Psoas muscle (tissue), 8 donors: ENCODE results near the gene CERS1. TPM values are rescaled to one million over a fixed set of nuclear protein-coding genes. Genes with fewer than 3 reads are reported as not detected.
A peak's percentile ranks its signal among the peaks of the same experiment; 100 is the strongest.

ENCODE experiments used
- ATAC-seq, 4 donors: fragments of 200-7000 bp; cut with Tn5 transposase; one replicate each; pipeline ENCODE4 v1.9.1; 2020; ENCODE audit warnings: moderate library complexity in 3 of 4, mild to moderate bottlenecking in 2 of 4
- DNase-seq, 2 donors: peaks; one replicate each; pipeline ENCODE4 v3.0.0-alpha.2; 2020
- H3K27ac ChIP-seq: fragments of 200-600 bp; one replicate; pipeline ENCODE4 v1.8.0; 2022
- H3K27me3 ChIP-seq, 3 donors: fragments of 200-600 bp in 1 of 3; one replicate each; pipeline versions ENCODE4 v1.6.1 to v1.8.0; 2013 to 2022; ENCODE audit warnings: low read length in 2 of 3, mild to moderate bottlenecking in 2 of 3, moderate library complexity in 1 of 3; ENCODE audit not compliant: insufficient read depth in 3 of 3
- H3K36me3 ChIP-seq, 2 donors: fragments of 200-600 bp in 1 of 2; one replicate each; pipeline versions ENCODE4 v1.6.1 to v1.8.0; 2013 to 2022; ENCODE audit warnings: low read depth in 1 of 2, mild to moderate bottlenecking in 1 of 2, moderate library complexity in 1 of 2; ENCODE audit not compliant: insufficient read depth in 1 of 2
- H3K4me1 ChIP-seq: fragments of 200-600 bp; one replicate; pipeline ENCODE4 v1.8.0; 2022
- H3K4me3 ChIP-seq: fragments of 200-600 bp; one replicate; pipeline ENCODE4 v1.8.0; 2022; ENCODE audit warnings: mild to moderate bottlenecking
- H3K9me3 ChIP-seq: fragments of 200-600 bp; one replicate; pipeline ENCODE4 v1.8.0; 2022
- WGBS, 3 donors: extraction: QIAGEN DNeasy Blood & Tissue Kit; methylation state at CpG; one replicate each; pipeline versions ENCODE4 v1.1.6 to v1.1.7; 2013; 5-methylcytosine and 5-hydroxymethylcytosine counted together
- intact Hi-C, 2 donors: fragments of 100-400 bp; cut with DNase I; formaldehyde crosslinking; loops; one replicate each; pipeline versions ENCODE4 v1.11.0 to v1.14.2; 2022
- polyA plus RNA-seq, 3 donors: library from polyadenylated mRNA; stranded (reverse); fragments of 200-250 nt; gene quantifications; one replicate each; pipeline ENCODE4 v1.2.3, GENCODE V29; 2013
- total RNA-seq, 4 donors: library from RNA; stranded (reverse); fragmentation: NEBNext Ultra II Directional in 2 of 4; extraction: Animal tissue kit (Norgen Biotek cat#: 25700) in 2 of 4; gene quantifications; one replicate each; pipeline versions ENCODE4 v1.2.1 to v1.2.4, GENCODE V29; 2021 to 2023
- TF ChIP-seq, protein P1 (sequence below): fragments of 200-600 bp; IDR thresholded peaks from one replicate; pipeline ENCODE4 v1.8.0; 2022; ENCODE audit warnings: antibody characterized with exemption
- donor health status: healthy with polysubstance abuse.
- donor health status: DM: no; HTN: no; CAD: no; lungs with moderate emphysema.
- donor health status: Bipolar disorder and iron deficiency.
- donor health status: healthy.
- donor health status: DM: yes; HTN: yes; CAD: no.
- donor health status: DM: no; HTN: no; CAD: no.
- donor health status: DM: no; HTN: no; CAD: no.
- donor health status: DM: yes; HTN: yes; CAD: no.

The CERS1 gene
- total and polyA plus RNA-seq, 7 donors, result 2.1 to 6.4 (median 4.5) TPM

DNA sequence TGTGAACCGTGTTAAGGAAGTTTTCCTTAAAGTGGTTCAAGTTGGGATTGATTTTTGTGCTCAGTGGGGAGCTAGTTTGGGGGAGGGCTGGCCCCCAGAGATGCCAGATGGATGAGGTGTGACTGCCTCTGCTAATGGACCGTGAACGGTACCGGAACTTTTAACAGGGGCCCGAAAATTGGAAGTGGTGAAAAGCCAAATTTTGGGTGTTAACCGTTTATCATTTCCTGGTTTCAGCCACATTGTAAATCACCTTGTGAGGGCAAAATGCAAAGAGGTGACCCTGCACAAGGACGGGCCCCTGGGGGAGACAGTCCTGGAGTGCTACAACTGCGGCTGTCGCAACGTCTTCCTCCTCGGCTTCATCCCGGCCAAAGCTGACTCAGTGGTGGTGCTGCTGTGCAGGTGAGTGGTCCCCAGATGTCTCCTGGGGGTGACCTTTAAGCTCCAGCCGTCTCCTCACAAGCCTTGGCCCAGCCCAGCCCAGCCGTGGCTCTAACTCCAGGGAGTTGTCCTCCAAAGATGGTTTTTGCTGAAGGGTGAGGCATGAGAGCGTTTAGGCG is 46.0 kb downstream of the CERS1 start:
- intact Hi-C loops, result loop anchor here (5.0 to 10.0 kb wide), 3 partner anchors 165 to 398 kb away; partner anchors contain the start of gene CRTC1 (in 1 of the 2)
- H3K36me3 ChIP-seq, result peaks cover 0 to 64% of the 10 kb centered on the region in 2 donors
- H3K4me1 ChIP-seq, result peaks cover 42% of the 10 kb centered on the region
- DNase-seq (no peak), ATAC-seq (no peak)
- no peaks in the 10 kb centered on the region for H3K27me3 ChIP-seq
- no peaks in the 10 kb centered on the region for H3K9me3 ChIP-seq
- no peak overlapping the region for H3K4me3 ChIP-seq
- TF ChIP-seq, protein P1, sequence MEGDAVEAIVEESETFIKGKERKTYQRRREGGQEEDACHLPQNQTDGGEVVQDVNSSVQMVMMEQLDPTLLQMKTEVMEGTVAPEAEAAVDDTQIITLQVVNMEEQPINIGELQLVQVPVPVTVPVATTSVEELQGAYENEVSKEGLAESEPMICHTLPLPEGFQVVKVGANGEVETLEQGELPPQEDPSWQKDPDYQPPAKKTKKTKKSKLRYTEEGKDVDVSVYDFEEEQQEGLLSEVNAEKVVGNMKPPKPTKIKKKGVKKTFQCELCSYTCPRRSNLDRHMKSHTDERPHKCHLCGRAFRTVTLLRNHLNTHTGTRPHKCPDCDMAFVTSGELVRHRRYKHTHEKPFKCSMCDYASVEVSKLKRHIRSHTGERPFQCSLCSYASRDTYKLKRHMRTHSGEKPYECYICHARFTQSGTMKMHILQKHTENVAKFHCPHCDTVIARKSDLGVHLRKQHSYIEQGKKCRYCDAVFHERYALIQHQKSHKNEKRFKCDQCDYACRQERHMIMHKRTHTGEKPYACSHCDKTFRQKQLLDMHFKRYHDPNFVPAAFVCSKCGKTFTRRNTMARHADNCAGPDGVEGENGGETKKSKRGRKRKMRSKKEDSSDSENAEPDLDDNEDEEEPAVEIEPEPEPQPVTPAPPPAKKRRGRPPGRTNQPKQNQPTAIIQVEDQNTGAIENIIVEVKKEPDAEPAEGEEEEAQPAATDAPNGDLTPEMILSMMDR, result no peak
- 59 to 63% (median 61%) methylated on average over 16 of the region's 16 CpGs for WGBS, 3 donors
- H3K27ac ChIP-seq, result peak overlapping the region; percentile 67

DNA sequence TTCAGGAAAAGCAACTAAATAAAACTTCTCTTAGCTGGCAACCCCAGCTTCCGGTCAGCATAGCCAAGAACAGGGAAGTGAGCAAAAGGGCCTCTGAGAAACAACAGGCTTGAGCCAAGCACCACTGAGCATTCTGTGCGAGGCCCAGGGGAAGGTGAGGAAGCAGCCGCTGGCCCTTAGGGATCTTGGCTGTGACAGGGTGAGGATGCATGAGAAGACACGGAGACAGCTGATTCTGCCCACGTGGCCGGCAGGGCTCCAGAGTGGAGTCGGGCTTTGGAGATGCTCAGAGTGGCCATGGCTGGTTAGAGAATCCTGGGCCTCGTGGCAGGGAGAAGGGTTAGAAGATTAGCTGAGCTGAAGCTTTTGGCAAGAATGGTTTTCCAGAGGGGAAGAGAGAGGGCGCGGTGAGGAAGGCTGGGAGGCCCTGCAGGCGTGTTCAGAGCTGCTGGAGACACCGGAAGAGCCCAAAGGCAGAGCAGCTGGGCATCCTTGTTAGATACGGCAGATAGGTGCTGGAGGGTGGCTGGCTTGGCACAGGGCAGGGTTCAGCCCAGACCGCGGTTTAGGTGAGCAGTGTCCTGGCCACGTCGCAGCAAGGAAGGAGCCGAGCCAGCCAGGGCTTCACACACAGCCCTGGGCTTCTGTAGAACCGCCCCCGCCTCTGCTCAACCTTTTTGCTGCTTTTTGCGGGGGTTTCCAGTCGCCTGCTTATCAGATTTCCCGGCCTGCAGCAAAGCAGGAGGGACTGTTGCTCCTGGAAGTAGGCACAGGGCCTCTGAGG is 46.9 kb downstream of the CERS1 start:
- Histone ChIP-seq H3K27me3 (no peaks in the 10 kb centered on the region), H3K9me3 (no peaks in the 10 kb centered on the region), H3K27ac (peak overlapping the region; percentile 67), H3K4me3 (peak overlapping the region; percentile 15), H3K36me3 (peaks cover 0 to 55% of the 10 kb centered on the region in 2 donors), H3K4me1 (peaks cover 51% of the 10 kb centered on the region)
- WGBS, 3 donors, result 52 to 58% (median 57%) methylated on average over 23 of the region's 23 CpGs
- TF ChIP-seq, protein P1, result no peak
- ATAC-seq, result peak; percentile 23 to 54 (median 44)
- DNase-seq, result peak; percentile 76 to 84
- intact Hi-C loops, result loop anchor here (5.0 to 10.0 kb wide), 3 partner anchors 164 to 397 kb away; partner anchors contain the start of gene CRTC1 (in 1 of the 2)

DNA sequence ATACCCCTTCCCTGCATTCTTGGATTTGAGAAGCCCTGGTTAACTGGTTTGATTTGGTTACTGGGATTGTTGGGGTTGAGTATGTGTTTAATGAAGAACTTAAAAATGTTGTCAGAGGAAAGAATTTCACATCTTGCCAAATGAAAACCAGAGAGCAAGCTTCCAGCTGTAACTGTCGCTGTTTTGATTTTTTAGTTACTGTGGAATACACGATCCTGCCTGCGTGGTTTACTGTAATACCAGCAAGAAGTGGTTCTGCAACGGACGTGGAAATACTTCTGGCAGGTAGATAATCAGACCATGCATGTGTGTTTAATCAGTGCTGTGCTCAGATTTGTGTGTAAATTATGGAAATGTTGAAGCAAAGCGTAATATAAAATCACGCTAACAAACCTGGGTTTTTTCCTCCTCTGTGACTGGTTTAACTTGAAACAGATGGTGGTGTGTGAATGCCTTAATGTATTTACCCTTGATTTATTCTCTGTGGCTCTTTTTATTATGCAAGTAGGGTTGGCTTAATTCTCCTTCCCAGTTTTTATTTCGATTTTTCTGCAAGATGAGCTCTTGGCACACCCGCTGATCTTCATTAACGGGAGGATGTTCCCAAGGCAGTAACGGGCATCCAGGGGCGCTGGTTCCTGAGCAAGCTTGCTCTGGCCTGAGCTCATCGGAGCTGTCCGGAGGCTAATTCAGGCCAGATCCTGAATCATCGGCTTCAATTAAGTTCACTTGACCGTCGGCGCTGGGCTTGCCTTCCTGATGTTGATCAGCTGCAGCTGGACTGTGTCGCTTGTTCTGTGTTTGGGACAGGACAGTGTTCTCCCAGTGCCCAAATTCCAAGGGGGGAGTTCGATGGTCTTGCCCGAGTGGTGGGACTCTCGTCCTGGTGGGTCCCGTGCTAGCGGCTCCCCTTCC is 48.2 kb downstream of the CERS1 start:
- peaks cover 0 to 43% of the 10 kb centered on the region in 2 donors for H3K36me3 ChIP-seq
- H3K4me3 ChIP-seq, result peak overlapping the region; percentile 15
- H3K27me3 ChIP-seq, result no peaks in the 10 kb centered on the region
- ATAC-seq (peak in 2 of 4 donors; percentile 26 to 32), DNase-seq (peak in 1 of 2 donors; percentile 46)
- H3K9me3 ChIP-seq, result no peaks in the 10 kb centered on the region
- peaks cover 55% of the 10 kb centered on the region for H3K4me1 ChIP-seq
- intact Hi-C loops, result loop anchor here (2.0 to 10.0 kb wide), 4 partner anchors 163 to 396 kb away; partner anchors contain the start of gene CRTC1 (in 1 of the 2)
- TF ChIP-seq, protein P1, result no peak
- 67 to 72% (median 72%) methylated on average over 24 of the region's 24 CpGs for WGBS, 3 donors
- H3K27ac ChIP-seq, result peak overlapping the region; percentile 53

DNA sequence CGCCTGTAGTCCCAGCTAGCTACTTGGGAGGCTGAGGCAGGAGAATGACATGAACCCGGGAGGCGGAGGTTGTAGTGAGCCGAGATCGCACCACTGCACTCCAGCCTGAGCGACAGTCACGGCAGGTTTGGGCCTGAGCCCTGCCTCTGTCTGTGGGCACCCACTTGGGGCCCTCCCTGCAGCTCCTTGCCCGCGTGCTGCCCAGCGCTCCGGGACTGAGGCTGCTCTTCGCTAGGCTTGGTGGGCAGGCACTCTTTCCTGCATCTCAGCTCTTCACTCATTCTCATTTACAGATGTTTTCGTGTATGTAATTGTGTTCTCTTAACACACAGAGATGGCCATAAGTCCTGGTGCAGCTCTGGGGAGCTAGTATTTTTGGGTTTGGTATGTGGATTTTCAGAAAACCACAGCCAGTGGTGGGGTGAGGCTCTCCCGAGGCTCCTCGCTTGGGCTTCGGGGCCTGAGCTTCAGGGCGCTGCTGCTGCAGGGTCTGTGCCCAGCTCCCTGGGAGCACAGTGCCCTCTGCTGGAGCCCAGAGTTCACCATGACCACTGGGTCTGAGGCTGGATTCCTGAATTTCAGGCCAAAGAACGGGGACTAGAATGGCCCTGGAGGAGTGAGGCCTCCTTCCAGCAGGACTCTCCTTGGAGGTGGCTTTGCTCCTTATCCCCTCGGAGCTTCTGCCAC is 49.0 kb downstream of the CERS1 start:
- intact Hi-C loops, result loop anchor here (2.0 to 10.0 kb wide), 4 partner anchors 162 to 395 kb away; partner anchors contain the start of gene CRTC1 (in 1 of the 2)
- TF ChIP-seq, protein P1, result peak; percentile 85
- ATAC-seq, result peak; percentile 83 to 90 (median 86)
- Histone ChIP-seq H3K4me3 (no peak overlapping the region), H3K27me3 (no peaks in the 10 kb centered on the region), H3K36me3 (peaks cover 0 to 36% of the 10 kb centered on the region in 2 donors), H3K27ac (no peak overlapping the region), H3K9me3 (no peaks in the 10 kb centered on the region), H3K4me1 (peaks cover 60% of the 10 kb centered on the region)
- 48 to 58% (median 48%) methylated on average over 19 of the region's 19 CpGs for WGBS, 3 donors
- peak; percentile 83 to 91 for DNase-seq
